Fibroblast of skin of right quadriceps (primary cell): ENCODE results near the gene TXNDC11.

Source experiments
- DNase-seq: peaks from one replicate; pipeline ENCODE4 v3.0.0-alpha.2; 2013

TXNDC11 gene

GRCh38 chr16:11672206-11673090, 70.2 kb downstream of the TXNDC11 start:
- DNase-seq, result no peak

- no peak for DNase-seq
These were observed 71.0 kb downstream of the TXNDC11 start for GRCh38 chr16:11671676-11672075.

DNA sequence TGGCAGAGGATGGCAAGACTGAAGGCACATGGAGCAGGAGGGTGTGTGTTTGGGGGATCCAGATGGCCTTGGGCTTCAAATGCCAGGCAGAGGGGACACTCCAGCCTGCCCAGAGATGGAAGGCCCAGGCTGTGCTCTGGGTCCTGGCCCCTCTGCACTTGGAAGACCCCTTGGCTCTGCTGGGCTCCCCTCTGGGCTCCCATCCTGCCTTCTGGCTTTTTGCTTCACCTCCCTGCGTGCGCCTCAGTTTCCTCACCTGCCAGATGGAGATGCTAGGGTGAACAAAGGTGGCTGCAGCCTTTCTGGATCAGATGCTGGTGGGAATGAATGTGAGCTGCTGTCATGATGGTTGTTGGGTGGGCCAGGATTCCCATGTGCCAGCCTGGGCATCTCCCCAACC, 71.4 kb downstream of the TXNDC11 start:
- DNase-seq, result no peak

- no peak for DNase-seq
These were observed 72.2 kb downstream of the TXNDC11 start for GRCh38 chr16:11670171-11671131.

DNA sequence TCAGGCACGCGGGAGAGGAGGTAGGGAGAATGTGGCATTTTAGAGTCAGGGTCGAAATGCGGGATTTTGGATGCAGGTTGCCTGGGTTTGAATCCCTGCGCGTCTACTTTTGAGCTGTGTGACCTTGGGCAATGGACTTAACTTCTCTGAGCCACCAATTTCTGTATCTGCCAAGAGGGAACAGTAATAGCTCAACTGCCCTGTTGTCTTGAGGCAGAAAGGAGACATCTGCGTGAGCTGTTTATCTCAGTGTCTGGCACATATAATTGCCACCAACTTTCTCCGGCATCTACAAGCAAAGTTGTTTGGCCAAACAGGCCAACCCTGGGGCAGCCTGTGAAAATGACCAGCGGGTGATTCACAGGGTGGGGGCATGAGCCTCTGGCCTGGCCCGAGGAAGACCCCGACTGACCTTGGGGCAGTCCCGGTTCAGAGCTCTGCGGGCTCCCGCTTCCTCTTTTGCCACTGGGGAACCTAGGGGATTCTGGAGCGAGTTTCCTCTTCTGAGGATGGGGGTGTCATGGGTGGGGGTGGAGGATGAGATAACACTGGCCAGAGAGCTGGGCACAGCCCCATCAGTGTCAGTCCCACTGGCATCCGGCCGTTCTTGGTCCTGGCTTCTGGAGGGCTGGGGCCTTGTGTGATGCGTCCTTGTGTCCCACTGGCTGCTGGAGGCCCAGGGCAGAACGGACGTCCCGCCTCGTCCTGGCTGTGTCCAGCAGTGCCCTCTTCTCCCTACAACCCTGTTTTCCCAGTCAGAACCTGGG, 73.1 kb downstream of the TXNDC11 start:
- DNase-seq, result no peak

- DNase-seq, result no peak
These were observed 73.9 kb downstream of the TXNDC11 start for GRCh38 chr16:11668623-11669379.

DNA sequence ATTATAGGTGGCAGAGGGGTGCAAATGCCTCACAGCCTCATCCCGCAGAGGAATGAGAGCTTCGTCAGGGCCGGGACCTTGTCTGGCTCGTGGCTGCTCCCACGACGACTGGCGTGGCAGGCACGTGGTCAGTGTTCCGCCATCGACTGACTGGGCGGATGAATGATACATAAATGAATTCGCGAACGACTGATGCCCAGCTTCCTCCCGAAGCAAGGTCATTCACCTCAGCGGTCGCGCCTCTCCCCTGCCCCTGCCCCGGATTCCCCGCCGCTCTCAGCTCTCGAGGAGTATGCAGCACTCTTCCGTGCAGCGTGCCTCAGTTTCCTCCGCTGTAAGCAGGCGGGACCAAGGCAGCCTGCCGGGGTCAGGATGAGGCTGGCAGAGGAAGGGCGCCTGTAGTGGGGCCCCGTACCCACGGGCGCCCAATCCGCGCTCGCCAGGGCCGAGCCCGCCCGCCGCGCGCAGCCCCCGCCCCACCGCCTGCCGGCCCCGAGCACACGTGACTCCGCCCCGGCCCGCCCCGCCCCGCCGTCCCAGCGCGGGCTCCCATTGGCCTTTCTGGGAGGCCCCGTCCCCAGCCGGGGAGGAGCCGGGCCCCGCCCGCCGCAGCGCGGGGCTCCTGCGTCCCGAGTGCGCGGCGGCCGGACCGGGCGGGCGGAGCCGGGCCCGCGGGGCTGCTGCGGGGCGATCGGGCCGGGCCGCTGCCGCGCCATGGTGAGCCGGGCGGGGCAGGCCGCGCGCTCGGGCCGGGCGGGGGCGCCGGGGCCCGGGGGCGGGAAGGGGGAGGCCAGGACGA, 74.6 kb downstream of the TXNDC11 start, which contains the start of gene SNN:
TSS of gene SNN (plus strand) at position 632 of the 799 bp plus-strand sequence. CDS start 7,605 bp downstream, outside the sequence.
- DNase-seq, result peak; percentile 87

DNA sequence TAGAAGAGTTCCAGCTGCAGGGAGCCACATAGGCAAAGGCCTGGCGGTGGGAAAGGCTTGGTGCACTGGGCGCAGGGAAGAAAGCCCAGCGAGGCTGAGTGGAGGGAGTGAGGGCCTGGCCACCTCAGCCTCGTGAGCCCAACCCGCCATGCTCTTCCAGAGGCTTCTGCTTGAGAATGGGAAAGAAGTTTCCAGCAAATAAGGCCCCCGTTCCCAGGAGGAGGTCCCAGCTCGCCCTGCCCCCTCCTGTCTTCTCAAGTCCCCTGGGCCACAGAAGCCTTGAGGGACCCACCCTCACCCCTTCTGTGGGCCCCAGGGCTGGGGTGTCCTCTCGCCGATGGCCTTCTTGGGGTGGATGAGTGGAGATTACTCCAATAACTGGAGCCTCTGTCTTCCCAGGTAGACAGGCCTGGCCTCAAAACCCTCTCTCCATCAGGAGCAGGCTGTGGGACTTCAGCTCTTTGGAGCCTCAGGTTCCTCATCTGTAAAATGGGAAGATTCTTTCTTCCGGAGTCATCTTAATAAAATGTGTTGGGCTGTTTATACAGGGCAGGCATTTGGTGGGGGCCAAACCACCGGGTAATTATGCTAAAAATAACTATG, 75.3 kb downstream of the TXNDC11 start:
- DNase-seq, result no peak

DNA sequence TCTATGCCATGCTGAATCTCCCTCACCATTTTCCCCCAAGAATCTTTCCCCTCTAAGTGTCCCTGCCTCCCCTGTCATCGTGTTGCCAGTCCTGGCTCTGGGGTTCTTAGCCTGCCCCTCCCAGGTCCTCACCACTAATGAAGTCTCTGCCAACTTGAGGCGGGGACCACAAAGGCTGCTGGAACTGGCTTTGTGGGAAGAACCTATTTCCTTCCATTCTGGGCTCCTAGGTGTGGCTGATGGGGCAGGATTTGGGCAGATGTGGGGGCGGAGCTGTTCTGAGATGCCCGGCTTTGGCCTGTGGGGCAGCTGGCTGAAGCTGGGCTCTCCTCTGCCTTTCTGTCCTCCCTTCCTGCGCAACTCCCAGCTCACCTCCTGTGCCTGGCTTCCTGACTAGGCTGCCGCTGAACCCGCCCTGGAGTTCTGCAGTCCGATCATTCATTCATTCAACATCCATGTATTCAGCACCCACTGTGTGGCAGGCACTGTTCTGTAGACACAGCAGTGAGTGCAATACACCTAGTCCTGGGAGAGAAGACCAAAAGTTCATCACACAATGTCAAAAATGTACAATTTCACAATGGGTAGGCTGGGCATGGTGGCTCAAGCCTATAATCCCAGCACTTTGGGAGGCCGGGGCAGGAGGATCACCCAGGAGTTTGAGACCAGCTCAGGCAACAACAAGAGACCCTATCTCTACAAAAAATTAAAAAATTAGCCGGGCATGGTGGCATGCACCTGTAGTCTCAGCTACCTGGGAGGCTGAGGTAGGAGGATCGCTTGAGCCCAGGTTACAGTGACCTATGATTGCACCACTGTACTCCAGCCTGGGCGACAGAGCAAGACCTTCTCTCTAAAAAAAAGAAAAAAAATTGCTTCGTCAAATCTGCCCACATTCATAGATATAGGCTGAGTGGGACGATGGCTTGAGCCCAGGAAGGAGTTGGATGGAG, 76.3 kb downstream of the TXNDC11 start:
- no peak for DNase-seq

DNA sequence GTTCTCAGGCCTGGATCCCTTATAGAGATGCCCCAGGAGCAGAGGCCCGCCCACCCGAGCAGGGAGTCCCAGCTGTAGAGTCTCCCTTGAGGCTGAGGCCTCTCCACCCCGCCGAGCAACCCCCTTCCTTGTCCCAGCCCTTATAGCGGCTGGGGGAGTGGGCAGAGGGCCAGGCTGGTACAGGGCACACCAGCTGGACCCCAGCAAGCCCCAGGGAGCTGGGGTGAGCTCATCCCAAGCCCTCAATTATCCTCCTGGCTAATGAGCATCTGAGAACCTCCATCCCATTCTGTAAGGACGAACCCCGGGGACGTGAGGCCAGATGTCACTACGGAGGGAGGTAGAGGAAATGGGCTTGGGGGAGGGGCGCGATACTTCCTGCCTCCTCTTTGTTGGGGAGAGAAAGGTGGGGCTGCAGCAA, 77.6 kb downstream of the TXNDC11 start:
- DNase-seq, result no peak

DNA sequence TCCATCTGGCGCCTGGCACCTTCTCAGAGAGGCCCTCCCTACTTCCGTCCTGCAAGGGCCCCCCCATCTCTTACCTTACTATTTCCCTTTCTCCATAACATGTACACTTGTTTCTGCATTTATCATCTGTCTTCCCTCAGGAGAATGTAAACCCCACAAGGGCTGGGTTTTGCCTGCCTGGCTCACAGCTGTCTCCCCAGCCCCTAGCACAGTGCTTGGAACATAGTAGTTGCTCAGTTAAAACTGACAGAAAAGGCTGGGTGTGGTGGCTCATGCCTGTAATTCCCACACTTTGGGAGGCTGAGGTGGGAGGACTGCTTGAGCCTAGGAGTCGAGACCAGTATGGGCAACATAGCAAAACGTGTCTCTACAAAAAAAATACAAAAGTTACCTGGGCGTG, 80.1 kb downstream of the TXNDC11 start:
- no peak for DNase-seq

- DNase-seq, result no peak
These were observed 82.1 kb downstream of the TXNDC11 start for GRCh38 chr16:11660565-11660964.

- no peak for DNase-seq
These were observed 83.6 kb downstream of the TXNDC11 start for GRCh38 chr16:11658896-11659708.

DNA sequence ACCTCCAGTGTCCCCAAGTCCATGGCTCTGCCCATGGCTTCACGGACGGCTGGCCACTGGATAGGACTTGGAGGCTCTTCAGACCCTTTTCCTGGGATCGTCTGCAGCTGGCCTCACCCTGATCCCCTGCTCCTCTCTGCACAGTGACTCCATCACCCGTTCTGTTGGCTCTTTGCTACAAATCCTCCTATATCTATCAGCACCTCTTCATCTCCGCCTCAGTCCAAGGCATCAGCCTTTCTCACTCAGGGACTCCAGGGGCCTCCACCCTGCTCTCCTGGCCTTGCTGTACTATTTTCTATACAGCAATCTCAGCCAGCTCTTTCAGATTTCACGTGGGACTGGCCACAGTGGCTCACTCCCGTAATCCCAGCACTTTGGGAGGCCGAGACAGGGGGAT, 85.1 kb downstream of the TXNDC11 start:
- DNase-seq, result no peak

- no peak for DNase-seq
These were observed 87.0 kb downstream of the TXNDC11 start for GRCh38 chr16:11655655-11656054.

DNA sequence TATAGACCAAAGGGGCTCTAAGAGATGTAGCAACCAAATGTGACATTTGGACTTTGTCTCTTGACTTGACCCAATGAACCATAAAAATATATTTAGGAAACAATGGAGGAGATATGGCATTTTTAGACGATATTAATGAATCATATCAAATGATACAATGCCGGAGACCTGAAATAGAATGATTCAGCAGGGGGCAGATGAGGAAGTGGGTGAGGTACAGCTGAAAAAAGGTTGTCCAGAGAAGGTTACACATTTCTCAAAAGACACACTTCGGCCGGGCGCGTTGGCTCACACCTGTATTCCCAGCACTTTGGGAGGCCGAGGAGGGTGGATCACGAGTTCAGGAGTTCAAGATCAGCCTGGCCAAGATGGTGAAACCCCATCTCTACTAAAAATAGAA, 90.9 kb downstream of the TXNDC11 start:
- no peak for DNase-seq

- no peak for DNase-seq
These were observed 91.7 kb downstream of the TXNDC11 start for GRCh38 chr16:11650641-11651591.
